Measurements from ENCODE around the gene FOXK2. TPM values are rescaled to one million over a fixed set of nuclear protein-coding genes. Genes with fewer than 3 reads are reported as not detected.
"Not testable (repeated sequence)": the region's sequence is repeated elsewhere in the genome, so short reads cannot be mapped to it uniquely, and the experiment has no call there.

FOXK2 gene
- total RNA-seq, 3 donors from 2014 or later: 25.0 to 48.6 (median 36.7) TPM

GRCh38 chr17:82561429-82562035 lies 42.0 kb downstream of the FOXK2 start:
- intact Hi-C loops (cut with DNase I; ENCODE audit: low total_unique reads): no loop called here
- H3K9me3 ChIP-seq: no peaks in the 10 kb centered on the region
- no peaks in the 10 kb centered on the region for H3K27me3 ChIP-seq
- no peak for DNase-seq (ENCODE audit: low spot score in 2 of 2)
- H3K4me3 ChIP-seq: no peak overlapping the region
- H3K36me3 ChIP-seq: no peaks in the 10 kb centered on the region
- no peak overlapping the region for H3K27ac ChIP-seq
- TF ChIP-seq POLR2AphosphoS5 (IDR thresholded peaks at IDR 0.05) (no peak), POLR2A (IDR thresholded peaks at IDR 0.05) (no peak), CTCF (IDR thresholded peaks at IDR 0.05) (no peak)
- H3K4me1 ChIP-seq: no peaks in the 10 kb centered on the region

GRCh38 chr17:82562718-82563220 lies 43.2 kb downstream of the FOXK2 start:
- H3K36me3 ChIP-seq; H3K4me1 ChIP-seq; intact Hi-C loops (cut with DNase I; ENCODE audit: low total_unique reads); H3K27me3 ChIP-seq; H3K9me3 ChIP-seq; H3K27ac ChIP-seq; H3K4me3 ChIP-seq; DNase-seq (ENCODE audit: low spot score in 2 of 2): not testable (repeated sequence)

DNA sequence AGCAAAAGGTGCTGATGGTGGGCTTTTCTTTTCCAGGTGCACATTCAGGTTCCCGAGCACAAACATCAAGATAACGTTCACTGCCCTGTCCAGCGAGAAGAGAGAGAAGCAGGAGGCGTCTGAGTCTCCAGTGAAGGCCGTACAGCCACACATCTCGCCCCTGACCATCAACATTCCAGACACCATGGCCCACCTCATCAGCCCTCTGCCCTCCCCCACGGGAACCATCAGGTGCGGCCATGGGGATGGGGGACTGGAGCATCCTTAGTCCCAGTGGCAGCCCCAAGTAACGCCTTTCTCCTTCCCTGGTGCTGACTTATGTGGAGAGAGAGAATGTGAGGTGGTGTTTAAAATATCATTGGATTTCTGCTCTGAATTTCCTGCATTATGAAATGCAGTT lies 43.8 kb downstream of the FOXK2 start:
- TF ChIP-seq POLR2AphosphoS5 (IDR thresholded peaks at IDR 0.05) (no peak), CTCF (IDR thresholded peaks at IDR 0.05) (no peak), POLR2A (IDR thresholded peaks at IDR 0.05) (no peak)
- H3K4me3 ChIP-seq: no peak overlapping the region
- no peak for DNase-seq (ENCODE audit: low spot score in 2 of 2)
- H3K27ac ChIP-seq: no peak overlapping the region
- intact Hi-C loops (cut with DNase I; ENCODE audit: low total_unique reads): no loop called here
- no peaks in the 10 kb centered on the region for H3K9me3 ChIP-seq
- H3K27me3 ChIP-seq: no peaks in the 10 kb centered on the region
- H3K36me3 ChIP-seq: no peaks in the 10 kb centered on the region
- no peaks in the 10 kb centered on the region for H3K4me1 ChIP-seq

DNA sequence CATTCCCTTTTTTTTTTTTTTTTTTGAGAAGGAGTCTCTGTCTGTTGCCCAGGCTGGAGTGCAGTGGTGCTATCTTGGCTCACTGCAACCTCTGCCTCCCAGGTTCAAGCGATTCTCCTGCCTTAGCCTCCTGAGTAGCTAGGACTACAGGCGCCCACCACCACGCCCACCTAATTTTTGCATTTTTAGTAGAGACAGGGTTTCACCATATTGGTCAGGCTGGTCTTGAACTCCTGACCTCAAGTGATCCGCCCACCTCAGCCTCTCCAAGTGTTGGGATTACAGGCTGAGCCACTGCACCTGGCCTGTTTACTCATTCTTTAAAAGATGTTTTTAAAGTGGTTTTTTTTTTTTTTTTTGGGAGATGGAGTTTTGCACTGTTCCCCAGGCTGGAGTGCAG lies 44.2 kb downstream of the FOXK2 start:
- H3K27ac ChIP-seq; H3K9me3 ChIP-seq; H3K4me3 ChIP-seq; H3K27me3 ChIP-seq; intact Hi-C loops (cut with DNase I; ENCODE audit: low total_unique reads); H3K4me1 ChIP-seq; DNase-seq (ENCODE audit: low spot score in 2 of 2); H3K36me3 ChIP-seq: not testable (repeated sequence)

DNA sequence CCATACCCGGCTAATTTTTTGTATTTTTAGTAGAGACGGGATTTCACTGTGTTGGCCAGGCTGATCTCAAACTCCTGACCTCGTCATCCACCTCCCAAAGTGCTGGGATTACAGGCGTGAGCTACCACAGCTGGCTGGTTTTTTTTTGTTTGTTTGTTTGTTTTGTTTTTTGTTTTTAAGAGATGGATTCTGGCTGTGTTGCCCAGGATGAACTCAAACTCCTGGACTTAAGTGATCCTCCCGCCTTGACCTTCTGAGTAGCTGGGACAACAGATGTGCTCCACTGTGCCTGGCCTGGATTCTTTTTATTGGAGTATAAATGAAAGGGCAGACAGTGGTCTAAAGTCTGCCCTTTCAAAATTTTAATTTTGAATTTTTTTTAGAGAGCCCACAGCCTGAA lies 44.7 kb downstream of the FOXK2 start:
- DNase-seq (ENCODE audit: low spot score in 2 of 2): no peak
- Histone ChIP-seq H3K9me3 (no peaks in the 10 kb centered on the region), H3K27ac (no peak overlapping the region), H3K4me1 (no peaks in the 10 kb centered on the region), H3K4me3 (no peak overlapping the region), H3K36me3 (no peaks in the 10 kb centered on the region), H3K27me3 (no peaks in the 10 kb centered on the region)
- TF ChIP-seq POLR2A (IDR thresholded peaks at IDR 0.05) (no peak), CTCF (IDR thresholded peaks at IDR 0.05) (no peak), POLR2AphosphoS5 (IDR thresholded peaks at IDR 0.05) (no peak)
- intact Hi-C loops (cut with DNase I; ENCODE audit: low total_unique reads): no loop called here

DNA sequence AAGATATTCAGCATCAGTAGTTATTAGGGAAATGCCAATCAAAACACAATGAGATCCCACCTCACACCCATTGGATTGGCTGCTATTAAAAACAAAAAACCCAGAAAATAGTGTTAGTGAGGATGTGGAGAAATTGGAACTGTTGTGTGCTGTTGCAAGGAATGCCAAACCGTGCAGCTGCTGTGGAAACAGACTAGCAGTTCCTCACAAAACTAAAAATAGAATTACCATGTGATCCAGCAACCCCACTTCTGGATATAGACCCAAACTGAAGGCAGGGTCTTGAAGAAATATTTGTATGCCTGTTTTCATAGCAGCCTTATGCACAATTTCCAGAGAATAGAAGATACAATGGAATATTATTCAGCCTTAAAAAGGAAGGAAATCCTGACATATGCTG lies 46.0 kb downstream of the FOXK2 start:
- no peak overlapping the region for H3K4me3 ChIP-seq
- no peaks in the 10 kb centered on the region for H3K9me3 ChIP-seq
- no peak for TF ChIP-seq CTCF (IDR thresholded peaks at IDR 0.05)
- TF ChIP-seq POLR2A (IDR thresholded peaks at IDR 0.05): no peak
- no peak for TF ChIP-seq POLR2AphosphoS5 (IDR thresholded peaks at IDR 0.05)
- no peaks in the 10 kb centered on the region for H3K4me1 ChIP-seq
- intact Hi-C loops (cut with DNase I; ENCODE audit: low total_unique reads): no loop called here
- no peaks in the 10 kb centered on the region for H3K36me3 ChIP-seq
- no peaks in the 10 kb centered on the region for H3K27me3 ChIP-seq
- no peak overlapping the region for H3K27ac ChIP-seq
- no peak for DNase-seq (ENCODE audit: low spot score in 2 of 2)

All from breast epithelium (tissue), 4 donors.